ENCODE results near the gene VSTM2L. TPM values are rescaled to one million over a fixed set of nuclear protein-coding genes. Genes with fewer than 3 reads are reported as not detected.

Gene VSTM2L
- total RNA-seq, 2 experiments from 2014 or later = not detected

- CTCF ChIA-PET = no interaction called here
Measured at GRCh38 chr20:37911838-37912281, 8.9 kb downstream of the VSTM2L start.

GRCh38 chr20:37912874-37913273, 9.9 kb downstream of the VSTM2L start:
- Mint-ChIP-seq H3K9me3 (no peaks in the 10 kb centered on the region), H3K27me3 (peaks cover 14% of the 10 kb centered on the region), H3K27ac (no peak overlapping the region), H3K36me3 (ENCODE audit: low read depth) (no peaks in the 10 kb centered on the region), H3K4me1 (peaks cover 11% of the 10 kb centered on the region), H3K4me3 (no peak overlapping the region)
- ChIA-PET POLR2A (no interaction called here), CTCF (no interaction called here)
- no peak for DNase-seq

More at GRCh38 chr20:37911838-37912281, 8.9 kb downstream of the VSTM2L start:
- no peaks in the 10 kb centered on the region for H3K36me3 Mint-ChIP-seq (ENCODE audit: low read depth)
- POLR2A ChIA-PET = no interaction called here
- no peak for DNase-seq
- H3K27me3 Mint-ChIP-seq = peaks cover 12% of the 10 kb centered on the region
- H3K9me3 Mint-ChIP-seq = no peaks in the 10 kb centered on the region
- H3K4me1 Mint-ChIP-seq = peaks cover 9% of the 10 kb centered on the region
- no peak overlapping the region for H3K27ac Mint-ChIP-seq
- no peak overlapping the region for H3K4me3 Mint-ChIP-seq

- H3K4me1 Mint-ChIP-seq = peaks cover 11% of the 10 kb centered on the region
- DNase-seq = no peak
- peaks cover 17% of the 10 kb centered on the region for H3K27me3 Mint-ChIP-seq
- CTCF ChIA-PET = no interaction called here
- H3K9me3 Mint-ChIP-seq = no peaks in the 10 kb centered on the region
- no peak overlapping the region for H3K27ac Mint-ChIP-seq
- no peaks in the 10 kb centered on the region for H3K36me3 Mint-ChIP-seq (ENCODE audit: low read depth)
- POLR2A ChIA-PET = interaction anchor here (0.5 kb wide), 1 partner anchor 1819 kb away, joined by 6 read pairs; no protein-coding TSS in a partner anchor
- H3K4me3 Mint-ChIP-seq = no peak overlapping the region
Measured at GRCh38 chr20:37913567-37914366, 10.8 kb downstream of the VSTM2L start.

- H3K36me3 Mint-ChIP-seq (ENCODE audit: low read depth) = no peaks in the 10 kb centered on the region
- no peak for DNase-seq
- no peak overlapping the region for H3K4me3 Mint-ChIP-seq
- H3K27ac Mint-ChIP-seq = no peak overlapping the region
- no peaks in the 10 kb centered on the region for H3K9me3 Mint-ChIP-seq
- ChIA-PET POLR2A (no interaction called here), CTCF (no interaction called here)
- H3K27me3 Mint-ChIP-seq = peaks cover 14% of the 10 kb centered on the region
- H3K4me1 Mint-ChIP-seq = peaks cover 11% of the 10 kb centered on the region
Measured at GRCh38 chr20:37914367-37914671, 11.4 kb downstream of the VSTM2L start.

- peak; percentile 34 for DNase-seq
- ChIA-PET POLR2A (no interaction called here), CTCF (interaction anchor here (0.6 to 0.8 kb wide), 2 partner anchors 9 to 577 kb away, joined by 3 to 5 read pairs; no protein-coding TSS in a partner anchor)
- Mint-ChIP-seq H3K27ac (peak overlapping the region; percentile 75), H3K36me3 (ENCODE audit: low read depth) (no peaks in the 10 kb centered on the region), H3K27me3 (peaks cover 14% of the 10 kb centered on the region), H3K4me1 (peaks cover 11% of the 10 kb centered on the region), H3K4me3 (no peak overlapping the region), H3K9me3 (no peaks in the 10 kb centered on the region)
Measured at GRCh38 chr20:37914672-37915433, 11.9 kb downstream of the VSTM2L start.

- CTCF ChIA-PET = interaction anchor here (0.6 to 0.8 kb wide), 2 partner anchors 9 to 577 kb away, joined by 3 to 5 read pairs; no protein-coding TSS in a partner anchor
- Mint-ChIP-seq H3K27me3 (peaks cover 14% of the 10 kb centered on the region), H3K4me3 (no peak overlapping the region), H3K36me3 (ENCODE audit: low read depth) (no peaks in the 10 kb centered on the region), H3K27ac (no peak overlapping the region), H3K9me3 (no peaks in the 10 kb centered on the region), H3K4me1 (peaks cover 11% of the 10 kb centered on the region)
- DNase-seq = no peak
- POLR2A ChIA-PET = no interaction called here
Measured at GRCh38 chr20:37915434-37915787, 12.5 kb downstream of the VSTM2L start.

- H3K4me3 Mint-ChIP-seq = no peak overlapping the region
- CTCF ChIA-PET = no interaction called here
- peaks cover 14% of the 10 kb centered on the region for H3K4me1 Mint-ChIP-seq
- no peak overlapping the region for H3K27ac Mint-ChIP-seq
- H3K9me3 Mint-ChIP-seq = no peaks in the 10 kb centered on the region
- no peak for DNase-seq
- H3K27me3 Mint-ChIP-seq = peaks cover 14% of the 10 kb centered on the region
- H3K36me3 Mint-ChIP-seq (ENCODE audit: low read depth) = no peaks in the 10 kb centered on the region
- POLR2A ChIA-PET = no interaction called here
Measured at GRCh38 chr20:37915800-37916570, 13.1 kb downstream of the VSTM2L start.

- Mint-ChIP-seq H3K36me3 (ENCODE audit: low read depth) (no peaks in the 10 kb centered on the region), H3K9me3 (no peaks in the 10 kb centered on the region), H3K27ac (no peak overlapping the region), H3K4me3 (no peak overlapping the region), H3K4me1 (peaks cover 21% of the 10 kb centered on the region), H3K27me3 (peaks cover 14% of the 10 kb centered on the region)
- no peak for DNase-seq
- POLR2A ChIA-PET = no interaction called here
- CTCF ChIA-PET = interaction anchor here (0.7 kb wide), 1 partner anchor 1986 kb away, joined by 4 read pairs; no protein-coding TSS in a partner anchor
Measured at GRCh38 chr20:37917461-37917860, 14.5 kb downstream of the VSTM2L start.

- peaks cover 21% of the 10 kb centered on the region for H3K4me1 Mint-ChIP-seq
- H3K9me3 Mint-ChIP-seq = no peaks in the 10 kb centered on the region
- no peaks in the 10 kb centered on the region for H3K36me3 Mint-ChIP-seq (ENCODE audit: low read depth)
- no peak for DNase-seq
- peaks cover 12% of the 10 kb centered on the region for H3K27me3 Mint-ChIP-seq
- H3K4me3 Mint-ChIP-seq = no peak overlapping the region
- POLR2A ChIA-PET = no interaction called here
- CTCF ChIA-PET = interaction anchor here (0.9 kb wide), 1 partner anchor 65 kb away, joined by 3 read pairs; no protein-coding TSS in a partner anchor
- H3K27ac Mint-ChIP-seq = no peak overlapping the region
Measured at GRCh38 chr20:37918035-37918434, 15.1 kb downstream of the VSTM2L start.

GRCh38 chr20:37919389-37920040, 16.6 kb downstream of the VSTM2L start:
- ChIA-PET CTCF (interaction anchor here (0.6 kb wide), 1 partner anchor 10 kb away, joined by 3 read pairs; no protein-coding TSS in a partner anchor), POLR2A (no interaction called here)
- Mint-ChIP-seq H3K9me3 (no peaks in the 10 kb centered on the region), H3K4me1 (peaks cover 16% of the 10 kb centered on the region), H3K27me3 (peaks cover 9% of the 10 kb centered on the region), H3K4me3 (no peak overlapping the region), H3K36me3 (ENCODE audit: low read depth) (no peaks in the 10 kb centered on the region), H3K27ac (no peak overlapping the region)
- DNase-seq = no peak

GRCh38 chr20:37920270-37920669, 17.3 kb downstream of the VSTM2L start:
- Mint-ChIP-seq H3K27me3 (peaks cover 9% of the 10 kb centered on the region), H3K4me1 (peaks cover 12% of the 10 kb centered on the region), H3K9me3 (no peaks in the 10 kb centered on the region), H3K4me3 (no peak overlapping the region), H3K27ac (no peak overlapping the region), H3K36me3 (ENCODE audit: low read depth) (no peaks in the 10 kb centered on the region)
- ChIA-PET POLR2A (no interaction called here), CTCF (no interaction called here)
- no peak for DNase-seq

GRCh38 chr20:37920679-37921322, 17.9 kb downstream of the VSTM2L start:
- POLR2A ChIA-PET = no interaction called here

More at GRCh38 chr20:37920679-37921322, 17.9 kb downstream of the VSTM2L start:
- no peaks in the 10 kb centered on the region for H3K36me3 Mint-ChIP-seq (ENCODE audit: low read depth)
- CTCF ChIA-PET = no interaction called here
- H3K4me1 Mint-ChIP-seq = peaks cover 12% of the 10 kb centered on the region
- H3K4me3 Mint-ChIP-seq = no peak overlapping the region
- no peak overlapping the region for H3K27ac Mint-ChIP-seq
- no peak for DNase-seq
- H3K27me3 Mint-ChIP-seq = peaks cover 7% of the 10 kb centered on the region
- no peaks in the 10 kb centered on the region for H3K9me3 Mint-ChIP-seq

All from activated CD4-positive, alpha-beta T cell treated with anti-CD3 and anti-CD28 coated beads, Interleukin-2, amount 10 ng/mL, durations not matched to agents 7 days and 5 days (primary cell).